Measurements from ENCODE around the gene SCAPER.

Gene SCAPER

GRCh38 chr15:76501726-76502125 is 403.4 kb downstream of the SCAPER start:
- no peak for DNase-seq
- no peak for TF ChIP-seq POLR2A (IDR thresholded peaks at IDR 0.05; ENCODE audit: low read length)
- no peak for TF ChIP-seq GATA1 (IDR thresholded peaks at IDR 0.05; ENCODE audit: low read depth, low read length)

- DNase-seq = no peak
- TF ChIP-seq GATA1 (IDR thresholded peaks at IDR 0.05; ENCODE audit: low read depth, low read length) (no peak), POLR2A (IDR thresholded peaks at IDR 0.05; ENCODE audit: low read length) (no peak)
Measured at GRCh38 chr15:76501011-76501410, 404.1 kb downstream of the SCAPER start.

DNA sequence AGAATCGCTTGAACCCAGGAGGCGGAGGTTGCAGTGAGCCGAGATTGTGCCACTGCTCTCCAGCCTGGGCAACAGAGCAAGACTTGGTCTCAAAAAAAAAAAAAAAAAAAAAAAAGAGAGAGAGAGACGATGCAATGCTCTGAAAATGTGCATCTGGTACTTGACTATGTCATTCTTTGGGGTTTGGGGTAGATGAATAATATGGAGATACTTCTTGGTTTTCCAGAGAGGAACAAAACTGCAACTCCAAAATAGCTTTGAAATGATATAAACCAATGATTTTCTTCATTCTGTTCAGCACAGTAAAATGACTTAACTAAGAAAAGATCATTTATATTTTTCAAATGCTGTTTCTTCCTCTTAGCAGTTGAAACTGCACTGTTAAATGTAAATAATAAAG is 409.7 kb downstream of the SCAPER start:
- no peak for DNase-seq
- TF ChIP-seq POLR2A (IDR thresholded peaks at IDR 0.05; ENCODE audit: low read length) (no peak), GATA1 (IDR thresholded peaks at IDR 0.05; ENCODE audit: low read depth, low read length) (no peak)

DNA sequence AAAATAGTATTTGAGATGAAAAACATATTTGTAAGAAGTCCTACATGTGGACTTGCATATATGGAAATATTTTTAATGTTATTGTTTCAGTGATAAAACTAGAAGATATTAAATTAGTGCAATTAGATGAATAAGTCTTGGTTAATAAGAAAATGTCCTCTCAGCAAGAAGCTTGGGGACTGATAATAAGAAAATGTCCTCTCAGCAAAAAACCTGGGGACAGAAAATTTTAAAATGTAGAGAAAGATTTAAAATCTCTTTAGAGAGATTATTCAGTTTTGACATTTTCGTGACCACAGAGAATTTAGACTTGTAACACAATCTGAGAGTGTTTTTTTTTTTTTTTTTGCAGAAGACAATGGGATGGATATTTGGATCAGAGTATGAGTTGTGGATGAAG is 412.6 kb downstream of the SCAPER start:
- TF ChIP-seq GATA1 (IDR thresholded peaks at IDR 0.05; ENCODE audit: low read depth, low read length) (no peak), POLR2A (IDR thresholded peaks at IDR 0.05; ENCODE audit: low read length) (no peak)
- DNase-seq = no peak

DNA sequence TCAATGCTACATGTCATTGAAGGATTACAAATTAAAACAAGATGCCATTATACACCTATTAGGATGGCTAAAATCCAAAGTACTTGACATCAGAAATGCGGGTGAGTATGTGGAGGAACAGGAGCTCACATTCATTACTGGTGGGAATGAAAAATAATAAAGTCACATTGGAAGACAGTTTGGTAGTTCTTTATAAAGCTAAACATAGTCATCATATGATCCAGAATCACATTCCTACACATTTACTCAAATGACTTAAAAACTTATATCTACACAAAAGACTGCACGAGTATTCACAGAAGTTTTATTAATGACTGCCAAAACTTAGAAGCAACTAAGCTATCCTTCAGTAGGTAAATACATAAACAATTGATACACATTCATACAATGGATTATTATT is 421.4 kb downstream of the SCAPER start:
- no peak for DNase-seq
- TF ChIP-seq POLR2A (IDR thresholded peaks at IDR 0.05; ENCODE audit: low read length) (no peak), GATA1 (IDR thresholded peaks at IDR 0.05; ENCODE audit: low read depth, low read length) (no peak)

DNA sequence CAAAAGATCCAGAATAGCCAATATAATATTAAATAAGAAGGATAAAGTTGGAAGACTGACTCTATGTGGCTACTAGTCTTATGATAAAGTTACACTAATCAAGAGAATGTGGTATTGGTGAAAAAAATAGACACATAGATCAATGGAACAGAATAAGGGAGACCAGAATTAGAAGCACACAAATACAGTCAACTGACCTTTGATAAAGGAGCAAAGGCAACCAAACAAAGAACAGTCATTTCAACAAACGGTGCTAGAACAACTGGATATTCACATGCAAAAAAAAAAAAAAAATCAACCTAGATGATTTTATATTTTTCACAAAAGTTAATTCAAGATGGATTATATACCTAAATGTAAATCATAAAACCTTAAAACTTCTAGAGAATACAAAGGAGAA is 422.1 kb downstream of the SCAPER start:
- TF ChIP-seq GATA1 (IDR thresholded peaks at IDR 0.05; ENCODE audit: low read depth, low read length) (no peak), POLR2A (IDR thresholded peaks at IDR 0.05; ENCODE audit: low read length) (no peak)
- DNase-seq = no peak

DNA sequence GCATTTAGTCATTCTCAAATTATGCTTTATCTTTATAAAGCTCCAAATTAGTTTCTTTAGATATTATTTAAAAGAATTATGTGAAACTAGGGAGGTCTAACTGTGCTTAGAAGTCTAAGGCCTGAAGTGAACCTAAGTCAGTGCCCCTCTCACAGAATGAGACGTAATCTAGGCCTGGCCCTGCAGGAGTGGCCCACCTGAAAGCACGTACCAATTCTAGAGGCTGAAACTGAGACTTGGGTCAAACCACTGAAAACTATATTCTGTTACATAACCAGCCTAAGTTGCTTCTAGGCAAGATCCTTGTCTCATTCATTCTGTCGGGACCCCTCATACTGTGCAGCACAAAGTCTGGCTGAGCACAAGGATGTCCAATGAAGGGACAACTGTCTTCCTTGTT is 424.9 kb downstream of the SCAPER start:
- no peak for DNase-seq
- TF ChIP-seq POLR2A (IDR thresholded peaks at IDR 0.05; ENCODE audit: low read length) (no peak), GATA1 (IDR thresholded peaks at IDR 0.05; ENCODE audit: low read depth, low read length) (no peak)

DNA sequence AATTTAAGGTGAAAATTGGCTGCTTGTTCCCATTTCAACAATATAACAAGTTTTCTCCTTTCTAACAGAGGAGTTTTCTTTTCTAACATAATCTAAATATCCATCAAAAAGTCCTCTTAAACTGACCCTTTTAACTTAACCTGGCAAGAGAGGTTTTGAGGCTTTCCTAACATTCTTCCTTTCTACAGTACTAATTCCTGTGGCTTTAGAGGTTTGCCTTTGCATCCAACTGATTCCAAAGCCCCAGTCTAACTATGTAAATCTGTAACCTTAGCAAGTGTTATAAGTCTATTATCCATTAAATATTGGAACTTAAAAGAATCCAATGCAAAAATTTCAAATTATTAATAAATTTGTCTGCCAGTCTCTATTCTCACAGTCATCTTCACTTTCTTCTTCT is 434.4 kb downstream of the SCAPER start:
- no peak for DNase-seq
- TF ChIP-seq GATA1 (IDR thresholded peaks at IDR 0.05; ENCODE audit: low read depth, low read length) = no peak

- no peak for DNase-seq
- no peak for TF ChIP-seq GATA1 (IDR thresholded peaks at IDR 0.05; ENCODE audit: low read depth, low read length)
- TF ChIP-seq POLR2A (IDR thresholded peaks at IDR 0.05; ENCODE audit: low read length) = no peak
Measured at GRCh38 chr15:76468722-76469121, 436.4 kb downstream of the SCAPER start.

- TF ChIP-seq POLR2A (IDR thresholded peaks at IDR 0.05; ENCODE audit: low read length) (no peak), GATA1 (IDR thresholded peaks at IDR 0.05; ENCODE audit: low read depth, low read length) (no peak)
- DNase-seq = no peak
Measured at GRCh38 chr15:76467136-76467535, 438.0 kb downstream of the SCAPER start.

DNA sequence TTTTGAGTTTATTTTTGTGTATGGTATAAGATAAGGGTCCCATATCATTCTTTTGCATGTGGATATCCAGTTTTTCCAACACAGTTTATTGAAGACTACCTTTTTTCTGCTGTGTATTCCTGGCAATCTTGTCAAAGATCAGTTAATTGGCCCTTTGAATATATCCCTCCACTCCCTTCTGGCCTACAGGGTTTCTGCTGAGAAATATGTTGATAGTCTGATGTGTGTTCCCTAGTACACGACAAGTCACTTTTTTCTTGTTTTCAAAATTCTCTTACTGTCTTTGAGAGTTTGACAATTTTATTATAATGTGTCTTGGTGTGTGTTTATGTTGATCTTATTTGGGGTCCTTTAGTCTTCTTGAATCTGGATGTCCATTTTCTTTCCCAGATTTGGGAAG is 439.4 kb downstream of the SCAPER start:
- no peak for TF ChIP-seq GATA1 (IDR thresholded peaks at IDR 0.05; ENCODE audit: low read depth, low read length)
- TF ChIP-seq POLR2A (IDR thresholded peaks at IDR 0.05; ENCODE audit: low read length) = no peak
- DNase-seq = no peak

- no peak for DNase-seq
- TF ChIP-seq POLR2A (IDR thresholded peaks at IDR 0.05; ENCODE audit: low read length) (no peak), GATA1 (IDR thresholded peaks at IDR 0.05; ENCODE audit: low read depth, low read length) (no peak)
Measured at GRCh38 chr15:76464247-76464646, 440.9 kb downstream of the SCAPER start.

GRCh38 chr15:76460871-76461270 is 444.3 kb downstream of the SCAPER start:
- TF ChIP-seq POLR2A (IDR thresholded peaks at IDR 0.05; ENCODE audit: low read length) = no peak
- no peak for TF ChIP-seq GATA1 (IDR thresholded peaks at IDR 0.05; ENCODE audit: low read depth, low read length)
- DNase-seq = no peak

GRCh38 chr15:76460347-76460746 is 444.8 kb downstream of the SCAPER start:
- TF ChIP-seq POLR2A (IDR thresholded peaks at IDR 0.05; ENCODE audit: low read length) = no peak
- no peak for TF ChIP-seq GATA1 (IDR thresholded peaks at IDR 0.05; ENCODE audit: low read depth, low read length)
- DNase-seq = no peak

DNA sequence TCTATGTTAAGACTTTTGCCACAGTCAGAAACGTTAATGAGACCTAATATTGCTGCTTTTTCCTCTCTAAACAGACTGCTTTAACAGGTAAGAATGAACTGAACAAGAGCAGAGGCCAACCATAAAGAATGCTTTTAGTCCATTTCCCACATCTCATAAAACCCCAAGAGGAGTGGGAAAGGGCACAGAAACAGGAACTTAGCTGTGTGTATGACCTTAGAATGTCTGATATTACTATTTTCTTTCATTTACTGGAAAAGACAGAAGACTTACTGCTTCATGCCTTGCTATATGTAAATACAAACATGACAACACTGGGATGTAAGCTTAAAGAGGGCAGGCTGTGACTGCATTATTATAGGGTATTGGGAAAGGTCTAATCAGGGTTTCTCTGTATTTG is 453.6 kb downstream of the SCAPER start:
- TF ChIP-seq GATA1 (IDR thresholded peaks at IDR 0.05; ENCODE audit: low read depth, low read length) = no peak
- no peak for TF ChIP-seq POLR2A (IDR thresholded peaks at IDR 0.05; ENCODE audit: low read length)
- DNase-seq = no peak

- no peak for DNase-seq
- no peak for TF ChIP-seq GATA1 (IDR thresholded peaks at IDR 0.05; ENCODE audit: low read depth, low read length)
- no peak for TF ChIP-seq POLR2A (IDR thresholded peaks at IDR 0.05; ENCODE audit: low read length)
Measured at GRCh38 chr15:76449455-76449854, 455.7 kb downstream of the SCAPER start.
